Measurements from ENCODE around the gene TP53I11. TPM values are rescaled to one million over a fixed set of nuclear protein-coding genes. Genes with fewer than 3 reads are reported as not detected.

Gene TP53I11
- total RNA-seq, 1 experiment from 2014 or later, result 7.7 TPM

- Histone ChIP-seq H3K27me3 (replicated peaks; ENCODE audit: control insufficient read depth, insufficient read depth, low read length) (no peaks in the 10 kb centered on the region), H3K36me3 (ENCODE audit: control insufficient read depth, insufficient read depth, low read length) (no peaks in the 10 kb centered on the region), H3K9me3 (no peaks in the 10 kb centered on the region), H3K4me3 (ENCODE audit: low read depth, low read length) (no peak overlapping the region), H3K4me1 (peaks cover 4% of the 10 kb centered on the region; the same call in 1 of the 2 replicates)
- H3K4me1 Mint-ChIP-seq (ENCODE audit: low read depth, unreplicated experiment), result no peaks in the 10 kb centered on the region
- CTCF ChIA-PET, result no interaction called here
- no peak for DNase-seq
- no peak overlapping the region for H3K4me3 Mint-ChIP-seq (ENCODE audit: unreplicated experiment)
- TF ChIP-seq CTCF (IDR thresholded peaks at IDR 0.05; ENCODE audit: insufficient read depth in 1 of 2, low read depth in 1 of 2, low read length in 1 of 2, severe bottlenecking in 1 of 2, unreplicated experiment in 1 of 2), result no peak
- H3K27me3 Mint-ChIP-seq (ENCODE audit: insufficient read depth, unreplicated experiment), result no peaks in the 10 kb centered on the region
- H3K27ac Mint-ChIP-seq (ENCODE audit: unreplicated experiment), result no peak overlapping the region
- POLR2A ChIA-PET, result no interaction called here
- no TSS peak for BruUV-seq (replicated peaks)
- intact Hi-C loops (cut with micrococcal nuclease; ENCODE audit: unreplicated experiment), result no loop called here
- no peaks in the 10 kb centered on the region for H3K9me3 Mint-ChIP-seq (ENCODE audit: unreplicated experiment)
- no peaks in the 10 kb centered on the region for H3K36me3 Mint-ChIP-seq (ENCODE audit: insufficient read depth, unreplicated experiment)
Observed at GRCh38 chr11:44967930-44968496, 17.3 kb upstream of the TP53I11 start.

GRCh38 chr11:44966694-44967093, 16.0 kb upstream of the TP53I11 start:
- Histone ChIP-seq H3K27me3 (replicated peaks; ENCODE audit: control insufficient read depth, insufficient read depth, low read length) (no peaks in the 10 kb centered on the region), H3K4me1 (peaks cover 4% of the 10 kb centered on the region; the same call in 1 of the 2 replicates), H3K9me3 (no peaks in the 10 kb centered on the region), H3K36me3 (ENCODE audit: control insufficient read depth, insufficient read depth, low read length) (no peaks in the 10 kb centered on the region), H3K4me3 (ENCODE audit: low read depth, low read length) (no peak overlapping the region)
- Mint-ChIP-seq H3K36me3 (ENCODE audit: insufficient read depth, unreplicated experiment) (no peaks in the 10 kb centered on the region), H3K9me3 (ENCODE audit: unreplicated experiment) (no peaks in the 10 kb centered on the region), H3K4me3 (ENCODE audit: unreplicated experiment) (no peak overlapping the region), H3K27me3 (ENCODE audit: insufficient read depth, unreplicated experiment) (no peaks in the 10 kb centered on the region), H3K4me1 (ENCODE audit: low read depth, unreplicated experiment) (no peaks in the 10 kb centered on the region), H3K27ac (ENCODE audit: unreplicated experiment) (no peak overlapping the region)
- ChIA-PET POLR2A (no interaction called here), CTCF (no interaction called here)
- TF ChIP-seq CTCF (IDR thresholded peaks at IDR 0.05; ENCODE audit: insufficient read depth in 1 of 2, low read depth in 1 of 2, low read length in 1 of 2, severe bottlenecking in 1 of 2, unreplicated experiment in 1 of 2), result no peak
- DNase-seq, result no peak
- no TSS peak for BruUV-seq (replicated peaks)
- intact Hi-C loops (cut with micrococcal nuclease; ENCODE audit: unreplicated experiment), result no loop called here

GRCh38 chr11:44964526-44965209, 14.0 kb upstream of the TP53I11 start:
- H3K27me3 Mint-ChIP-seq (ENCODE audit: insufficient read depth, unreplicated experiment), result no peaks in the 10 kb centered on the region
- POLR2A ChIA-PET, result no interaction called here
- H3K27me3 ChIP-seq (replicated peaks; ENCODE audit: control insufficient read depth, insufficient read depth, low read length), result no peaks in the 10 kb centered on the region
- H3K36me3 ChIP-seq (ENCODE audit: control insufficient read depth, insufficient read depth, low read length), result no peaks in the 10 kb centered on the region
- peak; percentile 34 to 61 for DNase-seq
- no peaks in the 10 kb centered on the region for H3K4me1 Mint-ChIP-seq (ENCODE audit: low read depth, unreplicated experiment)
- H3K27ac Mint-ChIP-seq (ENCODE audit: unreplicated experiment), result no peak overlapping the region
- H3K9me3 Mint-ChIP-seq (ENCODE audit: unreplicated experiment), result no peaks in the 10 kb centered on the region
- TF ChIP-seq CTCF (IDR thresholded peaks at IDR 0.05; ENCODE audit: insufficient read depth in 1 of 2, low read depth in 1 of 2, low read length in 1 of 2, severe bottlenecking in 1 of 2, unreplicated experiment in 1 of 2), result no peak
- BruUV-seq (replicated peaks), result no TSS peak
- CTCF ChIA-PET, result interaction anchor here (0.8 to 1.5 kb wide), 3 partner anchors 10 to 140 kb away, joined by 3 to 8 read pairs (median 4); no protein-coding TSS in a partner anchor
- no peaks in the 10 kb centered on the region for H3K36me3 Mint-ChIP-seq (ENCODE audit: insufficient read depth, unreplicated experiment)
- intact Hi-C loops (cut with micrococcal nuclease; ENCODE audit: unreplicated experiment), result no loop called here
- peaks cover 4% of the 10 kb centered on the region; the same call in 1 of the 2 replicates for H3K4me1 ChIP-seq
- H3K4me3 ChIP-seq (ENCODE audit: low read depth, low read length), result no peak overlapping the region
- H3K4me3 Mint-ChIP-seq (ENCODE audit: unreplicated experiment), result no peak overlapping the region
- H3K9me3 ChIP-seq, result no peaks in the 10 kb centered on the region
